Glomerular visceral epithelial cell (primary cell): ENCODE data around the gene ART1.
A peak's percentile ranks its signal among the peaks of the same experiment; 100 is the strongest.
"Not testable (repeated sequence)": the region's sequence is repeated elsewhere in the genome, so short reads cannot be mapped to it uniquely, and the experiment has no call there.

Experiments
- DNase-seq: peaks from one replicate; pipeline ENCODE4 v3.0.0-alpha.2; 2016; ENCODE audit errors: extremely low spot score

The ART1 gene, protein sequence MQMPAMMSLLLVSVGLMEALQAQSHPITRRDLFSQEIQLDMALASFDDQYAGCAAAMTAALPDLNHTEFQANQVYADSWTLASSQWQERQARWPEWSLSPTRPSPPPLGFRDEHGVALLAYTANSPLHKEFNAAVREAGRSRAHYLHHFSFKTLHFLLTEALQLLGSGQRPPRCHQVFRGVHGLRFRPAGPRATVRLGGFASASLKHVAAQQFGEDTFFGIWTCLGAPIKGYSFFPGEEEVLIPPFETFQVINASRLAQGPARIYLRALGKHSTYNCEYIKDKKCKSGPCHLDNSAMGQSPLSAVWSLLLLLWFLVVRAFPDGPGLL

DNA sequence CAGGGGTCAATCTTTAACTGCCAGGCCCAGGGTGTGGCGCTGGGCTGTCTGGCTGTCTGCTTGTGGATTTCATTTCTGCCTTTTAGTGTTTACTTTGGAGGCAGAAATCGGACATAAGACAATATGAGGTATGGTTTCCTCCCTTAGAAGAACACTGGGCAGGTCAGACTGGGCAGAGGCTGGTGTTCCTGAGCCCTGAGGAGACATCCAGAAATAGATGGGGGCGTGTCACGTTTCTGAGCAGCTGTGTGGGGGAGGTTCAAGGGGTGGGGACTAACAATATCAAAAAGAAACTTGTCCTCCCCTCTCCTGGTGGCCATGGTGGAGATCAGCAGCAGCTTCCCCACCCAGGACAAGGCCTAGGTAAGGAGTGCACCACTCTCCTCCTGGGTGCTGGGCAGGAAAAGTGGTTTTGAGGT, at the start of gene ART1:
ART1 (plus strand) TSS at position 312 of the 419 bp plus-strand sequence. CDS start 14,086 bp downstream, outside the sequence.
- no peak for DNase-seq

DNA sequence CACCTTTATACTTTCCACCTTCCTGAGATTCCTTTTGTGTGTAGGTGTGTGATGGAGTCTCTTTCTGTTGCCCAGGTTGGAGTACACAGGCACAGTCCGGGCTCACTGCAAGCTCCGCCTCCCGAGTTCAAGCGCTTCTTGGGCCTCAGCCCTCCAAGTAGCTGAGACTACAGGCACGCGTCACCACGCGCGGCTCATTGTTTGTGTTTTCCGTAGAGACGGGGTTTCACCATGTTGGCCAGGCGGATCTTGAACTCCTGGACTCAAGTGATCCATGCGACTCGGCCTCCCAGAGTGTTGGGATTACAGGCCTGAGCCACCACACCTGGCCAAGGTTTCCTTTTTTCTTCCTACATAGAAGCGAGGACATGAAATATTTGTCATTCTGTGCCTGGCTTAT, 47.2 kb upstream of the ART1 start:
- DNase-seq: not testable (repeated sequence)

DNA sequence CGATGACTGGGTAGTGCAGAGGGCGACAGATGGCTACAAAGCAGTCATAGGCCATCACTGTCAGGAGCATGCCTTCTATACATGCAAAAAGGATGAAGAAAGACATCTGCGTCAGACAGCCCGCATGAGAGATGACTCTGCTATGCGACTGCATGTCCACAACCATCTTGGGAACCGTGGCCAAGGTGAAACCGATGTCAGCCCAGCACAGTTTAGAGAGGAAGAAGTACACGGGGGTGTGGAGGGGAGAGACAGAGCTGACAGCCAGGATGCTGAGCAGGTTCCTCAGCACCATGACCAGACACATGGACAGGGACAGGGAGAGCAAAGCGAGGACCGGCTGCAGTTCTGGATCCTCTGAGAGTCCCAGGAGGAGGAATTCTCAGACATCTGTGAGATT, 44.7 kb upstream of the ART1 start:
- DNase-seq: not testable (repeated sequence)

DNA sequence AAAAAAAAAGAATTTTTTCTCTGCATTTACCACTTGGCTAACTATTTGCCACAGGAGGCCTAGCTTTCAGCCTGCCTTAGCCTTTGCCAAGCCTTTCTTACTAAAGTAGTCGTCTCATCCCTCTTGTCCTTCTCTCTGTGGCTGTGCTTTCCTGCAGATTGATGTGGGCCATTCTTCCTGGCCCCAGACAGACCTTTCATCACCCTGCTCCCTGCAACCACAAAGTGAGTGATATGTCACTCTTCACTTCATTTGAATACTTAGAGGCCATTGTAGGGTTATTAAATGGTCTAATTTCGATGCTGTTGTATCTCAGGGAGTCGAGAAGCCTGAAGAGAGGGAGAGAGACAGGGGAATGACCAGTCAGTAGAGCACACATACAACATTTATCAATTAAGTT, 40.8 kb upstream of the ART1 start:
- no peak for DNase-seq

DNA sequence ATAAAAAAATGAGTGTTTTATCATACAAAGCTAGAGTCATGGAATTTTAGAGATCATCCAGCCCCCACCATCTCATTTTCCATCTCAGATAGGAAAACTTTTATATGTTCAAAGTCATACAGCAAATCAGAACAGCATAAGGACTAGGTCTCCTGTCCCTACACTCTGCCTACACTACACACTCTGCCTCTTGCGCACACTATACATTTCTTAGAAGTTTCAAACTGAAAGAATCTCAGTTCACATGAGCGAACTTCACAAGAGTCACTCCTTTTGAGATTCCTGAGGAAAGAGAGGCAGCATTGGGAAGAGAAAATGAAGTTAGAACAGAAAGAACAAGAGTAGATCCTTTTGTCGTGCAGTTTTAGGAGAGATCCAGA, 39.7 kb upstream of the ART1 start:
- DNase-seq: no peak

DNA sequence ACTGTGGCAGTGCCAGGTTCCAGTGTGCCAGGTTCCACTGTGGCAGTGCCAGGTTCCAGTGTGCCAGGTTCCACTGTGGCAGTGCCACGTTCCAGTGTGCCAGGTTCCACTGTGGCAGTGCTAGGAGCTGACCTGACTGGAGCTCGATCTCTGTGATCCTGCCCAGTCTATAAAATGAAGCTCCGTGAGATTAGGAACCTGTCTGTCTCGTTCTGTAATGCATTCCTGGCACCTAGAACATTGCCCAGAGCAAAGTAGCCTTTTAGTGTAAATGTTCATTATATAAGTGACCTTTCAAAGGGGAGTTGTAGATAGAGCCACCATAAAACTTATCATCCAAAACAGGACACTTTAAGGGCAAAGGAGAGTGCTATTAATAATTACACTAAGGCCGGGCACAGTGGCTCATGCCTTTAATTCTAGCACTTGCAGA, 39.1 kb upstream of the ART1 start:
- DNase-seq: no peak

DNA sequence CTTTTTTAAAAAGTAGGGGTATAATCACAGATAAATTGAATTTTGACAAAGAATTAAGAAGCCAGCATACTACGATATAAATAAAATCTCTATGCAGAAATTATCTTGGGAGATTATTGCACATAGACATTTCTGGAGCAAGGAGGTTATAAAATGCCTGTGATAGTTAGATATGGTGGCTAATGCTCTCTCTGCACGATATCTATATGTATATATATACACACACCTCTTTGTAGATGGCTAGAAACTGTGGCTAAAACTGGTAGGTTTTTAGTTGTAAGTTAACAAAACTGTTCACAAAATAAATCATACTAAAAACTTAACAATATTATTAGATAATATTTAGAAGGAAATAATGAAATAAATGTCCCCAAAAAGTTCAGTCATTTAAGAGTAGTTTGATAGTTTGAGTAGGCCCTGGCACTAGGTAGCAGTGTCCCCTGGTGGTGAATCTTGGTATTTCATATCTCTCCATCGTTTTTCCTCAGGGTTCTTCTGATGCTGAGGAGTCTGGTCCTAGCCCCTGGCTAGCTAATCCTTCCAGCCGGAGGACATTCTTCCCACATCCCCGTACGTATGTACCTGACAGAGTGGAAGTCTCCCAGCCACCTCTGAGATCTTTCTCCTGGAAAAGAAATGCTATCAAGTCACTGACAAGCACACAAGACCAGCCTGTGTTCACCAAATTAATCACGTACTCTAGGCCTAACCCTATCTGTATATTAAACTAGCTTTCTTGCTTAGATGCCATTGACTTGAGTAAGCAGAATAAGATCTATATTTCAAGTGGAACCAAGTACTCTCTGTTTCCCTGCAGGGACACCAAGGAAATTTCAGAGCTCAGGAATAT, 35.3 kb upstream of the ART1 start:
- DNase-seq: peak; percentile 40

DNA sequence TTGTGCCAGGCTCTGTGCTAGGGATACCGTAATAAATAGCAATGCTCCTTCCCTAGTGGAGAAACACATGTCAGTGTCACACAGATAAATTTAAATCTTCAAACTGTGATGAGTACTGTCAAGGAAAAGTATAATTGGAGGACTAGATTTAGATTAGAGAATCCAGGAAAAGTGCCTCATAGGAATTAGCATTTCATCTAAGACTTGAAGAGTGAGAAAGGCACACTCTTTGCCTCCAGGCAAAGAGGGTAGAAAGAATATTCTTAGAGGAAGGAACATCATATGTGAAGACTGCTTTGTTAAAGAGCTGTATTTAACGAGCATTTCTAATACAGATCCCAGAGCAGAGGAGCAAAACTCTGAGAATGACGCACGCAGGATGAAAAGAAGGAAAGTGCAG, 34.1 kb upstream of the ART1 start:
- DNase-seq: no peak

DNA sequence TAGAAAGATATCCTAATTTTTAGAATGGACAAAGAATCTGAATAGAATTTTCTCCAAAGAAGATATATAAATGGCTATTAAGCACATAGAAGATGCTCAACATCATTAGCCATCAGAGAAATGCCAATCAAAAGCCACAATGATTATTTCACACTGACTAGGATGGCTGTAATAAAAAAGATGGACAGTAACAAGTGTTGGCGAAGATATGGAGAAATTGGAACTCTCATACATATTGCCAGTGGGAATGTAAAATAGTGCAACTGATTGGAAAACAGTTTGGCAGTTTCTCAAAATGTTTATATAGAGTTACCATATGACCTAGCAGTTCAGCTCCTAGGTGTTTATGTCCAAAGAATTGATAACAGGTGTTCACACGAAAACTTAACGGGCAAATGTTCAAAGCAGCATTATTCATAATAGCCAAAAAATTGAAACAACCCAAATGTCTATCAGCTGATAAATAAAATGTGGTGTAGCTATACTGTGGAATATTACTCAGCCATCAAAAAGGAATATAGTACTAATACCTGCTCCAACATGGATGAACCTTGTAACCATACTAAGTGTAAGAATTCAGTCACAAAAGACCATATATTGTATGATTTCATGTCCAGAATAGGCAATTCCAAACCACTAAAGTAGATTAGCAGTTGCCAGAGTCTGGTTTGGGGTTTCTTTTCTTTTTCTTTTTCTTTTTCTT, 32.8 kb upstream of the ART1 start:
- no peak for DNase-seq

DNA sequence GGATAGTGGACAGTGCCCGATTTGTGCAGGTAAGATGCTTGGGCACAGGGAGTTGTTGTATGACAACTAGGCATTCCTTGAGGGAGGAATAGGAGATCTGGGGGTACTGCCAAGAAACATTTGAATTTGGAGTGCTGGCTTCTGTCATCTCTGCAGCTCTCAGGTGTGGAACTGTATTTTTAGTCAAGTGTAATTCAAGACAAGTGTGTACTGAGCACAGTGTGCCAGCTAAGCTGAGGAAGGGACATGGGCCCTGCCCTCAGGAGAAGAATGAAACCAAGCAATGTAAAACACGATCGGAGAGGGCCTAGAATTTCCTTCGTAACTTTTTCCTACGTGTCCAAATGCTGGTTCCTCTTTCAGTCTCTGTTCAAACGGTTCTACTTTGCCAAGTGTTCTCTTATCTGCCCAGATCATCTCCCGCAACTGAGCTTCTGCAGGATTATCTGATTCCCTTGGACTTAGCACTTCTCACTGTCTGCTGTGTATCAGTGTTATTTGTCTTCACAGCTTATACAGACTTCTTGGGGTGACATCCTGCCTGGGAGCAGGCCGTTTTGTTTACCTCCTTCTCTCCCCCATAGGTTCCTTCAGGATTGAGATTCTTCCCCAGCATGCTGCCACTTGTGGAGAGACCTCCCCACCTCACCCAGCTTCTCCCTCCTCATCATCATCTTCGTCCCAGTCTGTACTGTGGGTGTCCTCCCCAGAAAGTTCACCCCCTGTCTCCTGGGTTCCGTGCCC, 30.8 kb upstream of the ART1 start:
- DNase-seq: no peak

DNA sequence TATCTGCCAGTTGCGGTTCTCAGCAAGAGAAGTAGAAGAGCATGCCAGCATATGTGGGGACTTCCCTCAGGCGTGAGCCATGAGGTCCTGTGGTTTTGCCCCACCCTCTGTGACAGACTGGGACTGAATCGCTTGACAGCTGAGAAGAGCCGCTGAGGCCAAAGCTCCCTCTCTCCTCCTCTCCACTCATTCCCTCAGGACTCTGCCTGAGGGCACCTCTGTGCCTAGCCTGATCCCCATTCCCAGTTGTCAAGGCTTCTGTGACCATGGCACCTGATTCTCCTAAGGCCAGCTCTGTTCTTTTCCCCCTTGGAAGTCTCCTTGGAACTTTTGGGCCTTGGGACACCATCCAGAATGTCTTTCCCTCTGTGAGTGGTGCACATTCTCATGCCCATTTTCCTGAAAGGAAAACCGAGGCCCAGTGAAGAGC, 30.2 kb upstream of the ART1 start:
- peak; percentile 52 for DNase-seq

DNA sequence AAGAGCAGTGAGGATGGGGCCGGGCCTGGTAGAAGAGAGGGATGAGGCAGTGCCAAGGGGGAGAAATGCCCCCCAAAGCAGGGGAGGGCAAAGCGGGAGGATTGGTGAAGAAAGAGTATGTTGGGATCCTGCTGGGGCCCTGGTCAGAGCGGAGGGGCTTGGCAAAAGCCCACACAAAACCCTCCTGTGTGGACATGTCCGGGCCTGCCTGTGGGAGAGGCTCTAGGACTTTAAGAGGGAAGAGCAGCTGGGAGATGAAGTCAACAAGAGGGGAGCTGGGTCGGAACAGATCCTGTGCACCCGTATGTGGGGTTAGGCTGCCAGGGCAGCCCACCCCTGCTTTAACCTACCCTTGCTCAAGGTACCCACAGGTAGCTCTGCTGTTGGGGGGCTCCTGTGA, 28.9 kb upstream of the ART1 start:
- DNase-seq: no peak

DNA sequence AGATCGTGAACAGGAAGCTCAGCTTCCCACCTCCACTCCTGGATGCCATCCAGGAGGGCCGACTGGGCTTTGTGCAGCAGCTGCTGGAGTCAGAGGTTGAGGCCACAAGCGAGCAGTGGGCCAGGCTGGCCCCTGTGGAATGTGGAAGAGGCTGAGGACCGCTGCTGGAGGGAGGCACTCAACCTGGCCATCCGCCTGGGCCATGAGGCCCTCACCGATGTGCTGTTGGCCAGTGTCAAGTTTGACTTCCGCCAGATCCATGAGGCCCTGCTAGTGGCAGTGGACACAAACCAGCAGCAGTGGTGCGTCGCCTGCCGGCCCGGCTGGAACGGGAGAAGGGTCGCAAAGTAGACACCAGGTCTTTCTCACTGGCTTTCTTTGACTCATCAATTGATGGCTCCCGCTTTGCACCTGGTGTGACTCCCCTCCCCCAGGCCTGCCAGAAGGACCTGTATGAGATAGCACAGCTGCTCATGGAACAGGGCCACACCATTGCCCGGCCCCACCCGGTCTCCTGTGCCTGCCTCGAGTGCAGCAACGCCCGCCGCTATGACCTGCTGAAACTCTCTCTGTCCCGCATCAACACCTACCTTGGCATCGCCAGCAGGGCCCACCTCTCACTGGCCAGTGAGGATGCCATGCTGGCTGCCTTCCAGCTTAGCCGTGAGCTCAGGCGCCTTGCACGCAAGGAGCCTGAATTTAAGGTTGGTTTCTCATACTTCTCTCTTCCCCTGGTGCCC, 28.0 kb upstream of the ART1 start:
- peak; percentile 26 for DNase-seq

DNA sequence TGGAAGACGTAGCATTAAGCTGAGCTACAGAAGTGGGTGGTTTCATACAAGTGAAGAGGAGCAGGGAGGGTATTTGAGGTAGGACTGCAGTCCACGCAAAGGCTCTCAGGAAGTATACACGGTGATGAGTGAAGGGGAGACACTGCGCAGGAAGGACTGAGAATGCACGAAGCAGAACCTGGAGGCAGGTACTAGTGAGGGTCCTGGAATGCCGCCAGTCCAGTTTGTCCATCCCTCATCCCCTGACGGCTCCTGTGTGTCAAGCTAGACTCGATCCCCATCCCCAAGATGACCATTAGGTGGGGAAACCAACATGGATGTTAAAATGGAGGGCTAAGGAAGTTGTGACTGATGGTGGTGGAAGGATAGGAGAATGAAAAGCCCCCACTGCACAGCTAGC, 26.9 kb upstream of the ART1 start:
- no peak for DNase-seq

DNA sequence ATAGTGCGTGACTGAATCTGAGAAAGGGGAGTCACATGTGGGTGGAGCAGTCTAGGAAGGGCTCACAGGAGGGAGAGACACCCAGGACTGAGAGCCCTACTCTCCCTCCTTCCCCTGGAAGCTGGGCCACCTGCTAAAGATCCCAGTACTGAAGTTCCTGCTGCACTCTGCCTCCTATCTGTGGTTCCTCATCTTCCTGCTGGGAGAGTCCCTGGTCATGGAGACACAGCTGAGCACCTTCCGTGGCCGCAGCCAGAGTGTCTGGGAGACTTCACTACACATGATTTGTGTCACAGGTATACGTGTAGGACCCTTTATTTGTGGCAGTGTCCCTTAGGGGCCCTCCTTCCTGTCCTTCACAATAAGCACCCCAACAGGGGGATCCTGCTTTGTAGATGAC, 22.4 kb upstream of the ART1 start:
- DNase-seq: no peak

DNA sequence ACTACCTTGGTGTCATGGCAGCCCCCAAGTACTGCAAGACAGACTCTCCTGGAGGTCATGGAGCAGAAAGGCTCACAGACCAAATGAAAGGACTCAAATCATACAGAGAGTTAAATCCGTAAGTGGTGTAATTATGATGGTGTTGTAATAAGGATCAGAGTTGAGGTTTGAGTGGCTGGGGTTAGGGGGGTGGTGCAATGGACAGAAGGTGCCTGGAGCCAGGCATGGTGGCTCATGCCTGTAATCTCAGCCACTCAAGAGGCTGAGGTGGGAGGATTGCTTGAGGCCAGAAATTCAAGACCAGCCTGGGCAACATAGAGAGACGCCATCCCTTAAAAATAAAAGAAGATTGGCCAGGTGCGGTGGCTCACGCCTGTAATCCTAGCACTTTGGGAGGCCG, 21.8 kb upstream of the ART1 start:
- no peak for DNase-seq

DNA sequence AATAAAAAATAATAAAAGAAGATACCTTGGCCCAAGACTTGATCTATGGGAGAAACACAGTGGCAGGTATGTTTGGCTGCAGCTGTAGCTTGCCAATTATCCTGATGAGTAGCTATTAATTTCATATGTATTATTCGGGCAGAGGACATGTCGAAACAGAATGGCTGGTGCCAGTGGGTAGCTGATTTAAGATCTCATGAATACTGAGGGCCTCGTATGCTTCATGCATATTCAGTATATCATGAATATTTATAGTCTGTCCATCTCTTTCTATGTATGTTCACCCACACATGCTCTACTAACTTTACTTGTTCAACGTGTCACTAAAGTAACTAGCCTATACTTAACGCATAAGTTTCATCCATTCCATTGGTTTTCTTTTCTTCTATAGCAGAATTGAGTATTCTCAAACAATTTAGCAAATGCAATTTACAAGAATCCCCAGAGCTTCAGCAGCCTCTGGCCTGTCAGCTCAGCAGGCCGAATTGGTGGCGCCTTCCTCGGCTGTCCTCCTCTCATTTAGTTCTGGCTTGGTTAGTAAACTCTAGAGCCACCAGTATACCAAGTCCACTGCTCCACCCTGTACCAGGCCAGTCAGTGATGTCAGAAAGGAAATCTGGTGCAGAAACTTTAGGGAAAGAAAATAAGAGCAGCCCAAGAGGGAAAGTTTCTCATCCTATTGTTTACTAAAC, 21.0 kb upstream of the ART1 start:
- DNase-seq: no peak

DNA sequence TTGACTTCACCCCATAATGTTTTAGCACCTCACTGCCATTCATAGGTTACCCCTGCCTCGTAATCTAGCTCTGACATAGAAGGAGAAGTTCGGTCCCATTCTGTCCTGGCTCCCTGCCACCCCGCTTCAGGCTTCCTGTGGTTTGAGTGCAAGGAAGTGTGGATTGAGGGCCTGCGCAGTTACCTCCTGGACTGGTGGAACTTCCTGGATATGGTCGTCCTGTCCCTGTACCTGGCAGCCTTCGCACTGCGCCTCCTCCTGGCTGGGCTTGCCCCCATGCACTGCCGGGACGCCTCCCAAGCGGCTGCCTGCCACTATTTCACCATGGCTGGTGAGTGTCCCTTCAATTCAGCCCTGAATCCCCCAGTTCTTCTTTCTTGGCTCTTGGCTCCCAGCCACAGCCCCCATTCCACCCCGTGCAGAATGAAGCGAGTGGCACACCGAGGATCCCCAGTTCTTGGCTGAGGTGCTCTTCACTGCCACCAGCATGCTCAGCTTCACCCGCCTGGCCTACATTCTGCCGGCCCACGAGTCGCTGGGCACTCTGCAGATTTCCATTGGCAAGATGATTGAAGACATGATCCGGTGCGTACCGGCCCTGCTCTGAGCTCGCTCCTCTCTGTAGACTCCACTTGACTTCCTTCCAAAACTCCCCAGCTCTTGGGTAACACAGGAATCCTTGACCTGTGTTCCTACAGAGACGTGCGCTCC, 18.5 kb upstream of the ART1 start:
- peak; percentile 24 for DNase-seq

DNA sequence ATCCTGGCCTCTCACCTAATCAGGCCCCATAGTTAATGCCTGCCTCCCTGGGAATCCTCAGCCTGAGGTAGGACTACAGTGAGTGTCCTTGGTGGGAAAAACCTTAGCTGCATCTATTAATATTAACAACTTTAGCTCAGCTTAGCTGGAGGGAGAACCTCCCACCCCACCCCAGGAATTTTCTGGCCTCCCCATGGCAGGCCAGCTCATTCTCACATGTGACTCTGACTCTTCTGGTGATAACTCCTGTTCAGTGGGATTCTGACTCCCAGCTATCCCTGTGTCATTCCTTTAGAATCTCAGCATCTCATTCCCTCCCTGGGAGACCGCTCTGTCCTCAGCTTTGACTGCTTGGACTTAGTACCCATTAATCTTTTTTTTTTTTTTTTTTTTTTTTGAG, 17.6 kb upstream of the ART1 start:
- peak; percentile 96 for DNase-seq

DNA sequence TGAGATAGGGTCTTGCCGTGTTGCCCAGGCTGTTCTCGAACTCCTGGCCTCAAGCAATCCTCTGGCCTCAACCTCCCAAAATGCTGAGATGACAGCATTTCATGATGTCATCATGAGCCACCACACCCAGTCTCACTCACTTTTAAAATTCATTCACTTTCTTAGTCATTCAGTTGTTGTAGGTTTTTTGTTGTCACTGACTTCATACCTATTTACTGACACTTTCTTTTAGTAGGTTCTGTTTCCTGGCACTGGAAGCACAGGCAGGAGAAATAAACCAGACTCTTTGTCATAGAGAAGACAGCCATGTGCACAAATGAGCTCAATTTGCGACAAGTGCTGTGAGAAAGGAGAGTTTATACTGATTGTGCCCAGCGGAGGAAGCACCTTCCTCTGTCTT, 13.6 kb upstream of the ART1 start:
- no peak for DNase-seq
